ENCODE data around the gene CHPT1. TPM values are rescaled to one million over a fixed set of nuclear protein-coding genes. Genes with fewer than 3 reads are reported as not detected.
A peak's percentile ranks its signal among the peaks of the same experiment; 100 is the strongest.

The CHPT1 gene
- total and polyA plus RNA-seq, 9 of the 15 experiments (the other 6 are each of a cell fraction or from before 2014, with no cell fraction given): 15.3 to 210 (median 91.9) TPM

DNA sequence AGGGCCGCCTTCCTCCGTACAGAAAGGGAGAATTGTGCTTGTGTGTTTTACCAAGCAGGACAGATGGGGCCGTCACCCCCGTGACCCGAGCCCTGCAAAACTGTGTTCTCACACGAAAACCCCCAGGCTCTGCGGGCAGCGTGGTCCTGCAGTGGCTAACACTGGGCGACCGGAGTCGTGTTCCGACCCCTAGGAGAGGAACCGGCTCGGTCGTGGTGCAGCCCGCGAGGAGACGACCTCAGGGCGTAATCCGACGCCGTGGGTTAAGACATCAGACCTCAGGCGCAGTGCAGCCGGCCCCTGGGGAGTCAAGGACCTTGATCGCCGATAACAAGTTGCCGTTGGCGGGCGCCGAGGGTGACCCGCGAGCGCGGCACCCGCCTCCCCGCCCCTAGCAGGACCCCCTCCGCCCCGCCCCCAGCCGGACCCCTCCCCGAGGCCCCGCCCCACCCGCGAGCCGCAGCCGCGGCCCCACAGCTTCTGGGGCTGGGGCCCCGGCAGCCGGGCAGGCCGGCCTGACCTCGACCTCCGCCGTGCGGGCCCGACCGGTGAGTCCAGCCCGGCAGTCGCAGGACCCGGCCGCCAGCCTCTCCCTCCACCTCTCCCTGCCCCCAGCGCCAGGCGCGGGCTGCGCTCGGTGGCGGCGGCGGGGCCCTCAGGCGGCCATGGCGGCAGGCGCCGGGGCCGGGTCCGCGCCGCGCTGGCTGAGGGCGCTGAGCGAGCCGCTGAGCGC is at the start of gene CHPT1 (continued):
- TF ChIP-seq HMG20A (CRISPR knock-in tag; conservative IDR thresholded peaks at IDR 0.05) (no peak), MTF1 (CRISPR knock-in tag; IDR thresholded peaks at IDR 0.05; ENCODE audit: borderline replicate concordance) (no peak), ZNF12 (CRISPR knock-in tag; IDR thresholded peaks at IDR 0.05) (no peak), ZBTB49 (CRISPR knock-in tag; IDR thresholded peaks at IDR 0.05; ENCODE audit: borderline replicate concordance) (no peak), TRIM25 (IDR thresholded peaks at IDR 0.05; ENCODE audit: borderline replicate concordance) (no peak), JUND (IDR thresholded peaks at IDR 0.05; ENCODE audit: borderline replicate concordance, low read depth, low read length) (peak; percentile 42; the same call in 1 of the 2 replicates), JUND (tag; IDR thresholded peaks at IDR 0.05; ENCODE audit: borderline replicate concordance, low read depth, low read length) (no peak; the same call in 2 of the 3 replicates), MAFF (IDR thresholded peaks at IDR 0.05; ENCODE audit: low read length) (no peak), MTA3 (IDR thresholded peaks at IDR 0.05; ENCODE audit: borderline replicate concordance) (no peak), CHCHD3 (CRISPR knock-in tag; IDR thresholded peaks at IDR 0.05) (no peak), TSC22D4 (tag; IDR thresholded peaks at IDR 0.05) (no peak), EP300 (IDR thresholded peaks at IDR 0.05; ENCODE audit: low read length) (peak; percentile 51), HNRNPLL (IDR thresholded peaks at IDR 0.05; ENCODE audit: low read depth, low read length, poor library complexity, severe bottlenecking) (no peak), GTF2F1 (IDR thresholded peaks at IDR 0.05; ENCODE audit: low read depth, low read length) (no peak), ZNF57 (CRISPR knock-in tag; IDR thresholded peaks at IDR 0.05) (no peak), ZNF79 (CRISPR knock-in tag; IDR thresholded peaks at IDR 0.05; ENCODE audit: low read depth) (no peak), RBBP5 (IDR thresholded peaks at IDR 0.05; ENCODE audit: borderline replicate concordance, insufficient read depth, low read length, poor library complexity, severe bottlenecking) (peak; percentile 42), ZNF347 (CRISPR knock-in tag; IDR thresholded peaks at IDR 0.05; ENCODE audit: low read depth) (no peak), FOXJ2 (tag; IDR thresholded peaks at IDR 0.05) (no peak), ZNF224 (CRISPR knock-in tag; IDR thresholded peaks at IDR 0.05) (no peak)
- TF ChIP-seq, protein P1, sequence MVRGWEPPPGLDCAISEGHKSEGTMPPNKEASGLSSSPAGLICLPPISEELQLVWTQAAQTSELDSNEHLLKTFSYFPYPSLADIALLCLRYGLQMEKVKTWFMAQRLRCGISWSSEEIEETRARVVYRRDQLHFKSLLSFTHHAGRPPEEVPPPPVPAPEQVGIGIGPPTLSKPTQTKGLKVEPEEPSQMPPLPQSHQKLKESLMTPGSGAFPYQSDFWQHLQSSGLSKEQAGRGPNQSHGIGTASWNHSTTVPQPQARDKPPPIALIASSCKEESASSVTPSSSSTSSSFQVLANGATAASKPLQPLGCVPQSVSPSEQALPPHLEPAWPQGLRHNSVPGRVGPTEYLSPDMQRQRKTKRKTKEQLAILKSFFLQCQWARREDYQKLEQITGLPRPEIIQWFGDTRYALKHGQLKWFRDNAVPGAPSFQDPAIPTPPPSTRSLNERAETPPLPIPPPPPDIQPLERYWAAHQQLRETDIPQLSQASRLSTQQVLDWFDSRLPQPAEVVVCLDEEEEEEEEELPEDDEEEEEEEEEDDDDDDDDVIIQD (CRISPR knock-in tag; IDR thresholded peaks at IDR 0.05): no peak
- TF ChIP-seq, protein P2, sequence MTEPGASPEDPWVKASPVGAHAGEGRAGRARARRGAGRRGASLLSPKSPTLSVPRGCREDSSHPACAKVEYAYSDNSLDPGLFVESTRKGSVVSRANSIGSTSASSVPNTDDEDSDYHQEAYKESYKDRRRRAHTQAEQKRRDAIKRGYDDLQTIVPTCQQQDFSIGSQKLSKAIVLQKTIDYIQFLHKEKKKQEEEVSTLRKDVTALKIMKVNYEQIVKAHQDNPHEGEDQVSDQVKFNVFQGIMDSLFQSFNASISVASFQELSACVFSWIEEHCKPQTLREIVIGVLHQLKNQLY (CRISPR knock-in tag; conservative IDR thresholded peaks at IDR 0.05): no peak

All from K562 (cell line).